Peyer's patch (tissue), 4 donors: ENCODE data around the gene PGS1. TPM values are rescaled to one million over a fixed set of nuclear protein-coding genes. Genes with fewer than 3 reads are reported as not detected.
A peak's percentile ranks its signal among the peaks of the same experiment; 100 is the strongest.

Source experiments
- DNase-seq, 3 donors: peaks; one replicate each; pipeline ENCODE4 v3.0.0-alpha.2; 2017 to 2019
- H3K27ac ChIP-seq, 4 donors: fragments of 200-600 bp; sonication (generic); one replicate each; pipeline ENCODE4 v1.5.1; 2016 to 2019
- H3K27me3 ChIP-seq, 2 donors: fragments of 200-600 bp; sonication (generic); one replicate each; pipeline ENCODE4 v1.5.1; 2019
- H3K36me3 ChIP-seq, 3 donors: fragments of 200-600 bp; sonication (generic); one replicate each; pipeline ENCODE4 v1.5.1; 2016 to 2019
- H3K4me1 ChIP-seq, 4 donors: fragments of 200-600 bp; sonication (generic); one replicate each; pipeline ENCODE4 v1.5.1; 2016 to 2019
- H3K4me3 ChIP-seq, 4 donors: fragments of 200-600 bp; sonication (generic); 1 replicate in 3 of 4; 2 replicates in 1 of 4; pipeline ENCODE4 v1.5.1; 2016 to 2019; ENCODE audit warnings: mild to moderate bottlenecking in 1 of 4
- H3K9me3 ChIP-seq, 4 donors: fragments of 200-600 bp; sonication (generic); one replicate each; pipeline ENCODE4 v1.5.1; 2016 to 2019; ENCODE audit warnings: mild to moderate bottlenecking in 1 of 4
- POLR2A ChIP-seq, 2 donors: fragments of 450-650 bp; IDR thresholded peaks; one replicate each; pipeline ENCODE4 v1.5.1; 2017; ENCODE audit warnings: antibody characterized with exemption in 2 of 2, mild to moderate bottlenecking in 2 of 2, moderate library complexity in 2 of 2
- total RNA-seq, 4 donors: library from RNA; depleted of rRNA; stranded (reverse); fragments of >200 nt; gene quantifications; one replicate each; pipeline ENCODE4 v1.1.0, GENCODE V29; 2016
- TF ChIP-seq, protein P1 (sequence below), 6 experiments: fragments of 450-650 bp in 4 of 6; fragments of 200-600 bp in 2 of 6; sonication (generic) in 1 of 6; IDR thresholded peaks; one replicate each; pipeline ENCODE4 v1.5.1; 2017 to 2019; ENCODE audit warnings: antibody characterized with exemption in 6 of 6, mild to moderate bottlenecking in 3 of 6, moderate library complexity in 1 of 6

Gene PGS1
- total RNA-seq, 4 donors from 2014 or later, result 32.4 to 149 (median 116) TPM

DNA sequence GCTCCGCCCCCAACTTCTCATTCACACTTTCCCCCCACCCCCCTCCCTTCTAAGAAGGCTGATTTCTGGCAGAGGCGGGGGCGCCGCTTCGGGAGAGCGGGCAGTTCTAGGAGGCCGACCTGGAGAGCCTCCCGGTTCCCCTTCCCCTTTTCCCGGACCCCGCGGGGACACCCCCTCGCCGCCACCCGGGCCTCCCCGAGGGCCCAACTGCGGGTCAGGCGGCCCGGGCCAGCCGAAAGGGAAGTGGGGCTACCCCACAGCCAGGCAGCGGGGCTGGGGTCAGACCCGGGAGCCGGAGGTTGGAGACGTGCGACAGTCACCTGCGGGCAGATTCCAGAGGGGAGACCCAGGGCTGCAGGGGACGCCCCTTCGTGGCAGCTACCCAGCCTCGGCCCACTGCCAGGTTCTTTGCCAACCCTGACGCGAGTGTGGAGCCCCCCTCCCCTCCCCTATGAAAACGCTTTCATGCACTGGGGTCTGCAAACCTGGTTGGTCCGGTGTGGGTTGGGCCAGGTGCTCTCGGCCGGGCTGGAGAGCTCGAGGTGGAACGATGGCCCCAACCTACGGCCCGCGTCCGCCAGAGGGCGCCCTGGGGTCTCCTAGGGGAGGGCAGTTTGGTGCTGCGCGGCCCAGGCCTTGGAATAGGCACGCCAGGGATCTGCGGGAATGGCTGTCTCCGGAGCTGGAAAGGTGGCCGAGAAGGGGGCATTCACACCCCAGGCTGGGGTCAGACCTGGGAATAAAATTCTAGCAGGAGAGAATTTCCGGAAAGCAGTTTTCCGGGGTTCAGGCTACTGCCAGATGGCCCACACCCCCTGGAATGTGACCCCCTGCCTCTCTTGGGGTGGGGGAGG, 17.9 kb upstream of the PGS1 start:
- Histone ChIP-seq H3K9me3 (no peaks in the 10 kb centered on the region), H3K4me1 (peaks cover 0 to 36% (median 24%) of the 10 kb centered on the region in 4 donors), H3K27me3 (no peaks in the 10 kb centered on the region), H3K27ac (peak overlapping the region; percentile 89 to 94 (median 90)), H3K36me3 (peaks cover 0 to 5% (median 0%) of the 10 kb centered on the region in 3 donors), H3K4me3 (peak overlapping the region; percentile 71 to 81 (median 78))
- TF ChIP-seq, protein P1, sequence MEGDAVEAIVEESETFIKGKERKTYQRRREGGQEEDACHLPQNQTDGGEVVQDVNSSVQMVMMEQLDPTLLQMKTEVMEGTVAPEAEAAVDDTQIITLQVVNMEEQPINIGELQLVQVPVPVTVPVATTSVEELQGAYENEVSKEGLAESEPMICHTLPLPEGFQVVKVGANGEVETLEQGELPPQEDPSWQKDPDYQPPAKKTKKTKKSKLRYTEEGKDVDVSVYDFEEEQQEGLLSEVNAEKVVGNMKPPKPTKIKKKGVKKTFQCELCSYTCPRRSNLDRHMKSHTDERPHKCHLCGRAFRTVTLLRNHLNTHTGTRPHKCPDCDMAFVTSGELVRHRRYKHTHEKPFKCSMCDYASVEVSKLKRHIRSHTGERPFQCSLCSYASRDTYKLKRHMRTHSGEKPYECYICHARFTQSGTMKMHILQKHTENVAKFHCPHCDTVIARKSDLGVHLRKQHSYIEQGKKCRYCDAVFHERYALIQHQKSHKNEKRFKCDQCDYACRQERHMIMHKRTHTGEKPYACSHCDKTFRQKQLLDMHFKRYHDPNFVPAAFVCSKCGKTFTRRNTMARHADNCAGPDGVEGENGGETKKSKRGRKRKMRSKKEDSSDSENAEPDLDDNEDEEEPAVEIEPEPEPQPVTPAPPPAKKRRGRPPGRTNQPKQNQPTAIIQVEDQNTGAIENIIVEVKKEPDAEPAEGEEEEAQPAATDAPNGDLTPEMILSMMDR (IDR thresholded peaks at IDR 0.05), result peak; percentile 82 to 96 (median 94)
- TF ChIP-seq POLR2A (IDR thresholded peaks at IDR 0.05), result no peak
- peak; percentile 93 to 97 (median 97) for DNase-seq

DNA sequence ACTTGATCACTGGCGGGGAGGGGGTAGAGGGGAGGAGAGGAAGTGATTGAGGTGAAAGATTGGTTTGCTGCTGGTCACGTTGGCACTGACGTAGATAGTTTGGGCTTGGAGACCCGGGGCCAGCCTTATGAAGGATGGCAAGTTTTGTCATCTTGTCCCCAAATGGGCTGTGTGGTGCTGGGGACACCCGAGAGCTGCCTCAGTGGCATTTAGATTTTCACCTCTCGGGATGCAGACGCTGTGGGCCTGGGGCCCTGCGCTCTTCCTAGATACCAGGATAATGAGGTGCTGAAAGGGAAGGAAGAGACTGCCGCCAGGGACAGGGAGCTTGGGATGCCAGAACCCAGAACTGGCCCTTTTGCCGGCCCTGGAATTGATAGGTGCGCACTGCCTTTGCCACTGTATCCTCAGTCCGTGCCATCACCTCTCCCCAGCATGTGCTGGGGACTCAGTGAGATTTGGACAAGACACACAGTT, 17.2 kb upstream of the PGS1 start:
- no peak overlapping the region for H3K4me3 ChIP-seq
- no peaks in the 10 kb centered on the region for H3K27me3 ChIP-seq

DNA sequence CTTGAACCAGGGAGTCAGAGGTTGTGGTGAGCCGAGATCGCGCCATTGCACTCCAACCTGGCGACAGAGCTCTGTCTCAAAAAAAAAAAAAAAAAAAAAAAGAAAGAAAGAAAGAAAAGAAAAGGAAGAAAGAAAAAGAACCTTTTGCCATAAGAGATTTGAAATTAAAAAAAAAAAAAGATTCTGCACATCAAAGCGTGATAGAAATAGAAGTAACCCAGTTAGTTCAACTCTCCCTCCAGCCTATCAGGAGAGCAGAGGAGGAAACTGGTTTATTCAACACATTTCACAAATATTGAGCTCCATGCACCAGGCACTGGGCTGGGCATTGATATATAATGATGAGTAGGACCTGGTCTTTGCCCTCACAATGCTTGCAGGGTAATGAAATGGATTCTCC, 16.2 kb upstream of the PGS1 start:
- H3K9me3 ChIP-seq, result no peaks in the 10 kb centered on the region
- TF ChIP-seq, protein P1 (IDR thresholded peaks at IDR 0.05), result no peak
- no peak for TF ChIP-seq POLR2A (IDR thresholded peaks at IDR 0.05)
- H3K4me3 ChIP-seq, result no peak overlapping the region
- no peaks in the 10 kb centered on the region for H3K27me3 ChIP-seq
- no peak overlapping the region for H3K27ac ChIP-seq
- H3K4me1 ChIP-seq, result peaks cover 0 to 24% (median 12%) of the 10 kb centered on the region in 4 donors
- H3K36me3 ChIP-seq, result peaks cover 0 to 5% (median 0%) of the 10 kb centered on the region in 3 donors
- no peak for DNase-seq

More for the DNA sequence above, 17.2 kb upstream of the PGS1 start:
- H3K36me3 ChIP-seq, result peaks cover 0 to 5% (median 0%) of the 10 kb centered on the region in 3 donors
- no peak for DNase-seq
- peak overlapping the region; percentile 89 to 94 (median 90) for H3K27ac ChIP-seq
- TF ChIP-seq, protein P1 (IDR thresholded peaks at IDR 0.05), result no peak
- H3K9me3 ChIP-seq, result no peaks in the 10 kb centered on the region
- H3K4me1 ChIP-seq, result peaks cover 0 to 31% (median 17%) of the 10 kb centered on the region in 4 donors

DNA sequence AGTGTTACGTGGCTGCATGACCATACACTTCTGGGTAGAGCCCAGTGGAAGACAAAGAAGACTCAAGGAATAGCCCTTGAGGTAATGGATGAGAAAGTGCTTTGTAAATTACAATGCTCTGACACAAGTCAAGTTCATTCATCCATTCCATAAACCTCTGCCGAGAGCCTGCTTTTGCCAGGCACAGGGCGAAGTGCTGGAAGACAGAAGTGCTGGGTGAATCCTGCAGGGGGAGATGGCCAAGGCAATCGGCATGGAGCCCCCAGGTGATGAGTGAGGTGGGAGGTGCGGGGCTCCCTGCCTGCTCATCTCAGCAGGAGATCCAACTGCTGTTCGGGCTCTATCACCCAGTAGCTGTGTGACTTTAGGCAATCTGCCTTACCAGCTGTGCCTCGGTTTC, 15.8 kb upstream of the PGS1 start:
- no peaks in the 10 kb centered on the region for H3K27me3 ChIP-seq
- H3K9me3 ChIP-seq, result no peaks in the 10 kb centered on the region
- peaks cover 0 to 3% (median 0%) of the 10 kb centered on the region in 3 donors for H3K36me3 ChIP-seq
- H3K27ac ChIP-seq, result no peak overlapping the region
- no peak for DNase-seq
- H3K4me3 ChIP-seq, result no peak overlapping the region
- TF ChIP-seq, protein P1 (IDR thresholded peaks at IDR 0.05), result no peak
- TF ChIP-seq POLR2A (IDR thresholded peaks at IDR 0.05), result no peak
- peaks cover 0 to 20% (median 9%) of the 10 kb centered on the region in 4 donors for H3K4me1 ChIP-seq

DNA sequence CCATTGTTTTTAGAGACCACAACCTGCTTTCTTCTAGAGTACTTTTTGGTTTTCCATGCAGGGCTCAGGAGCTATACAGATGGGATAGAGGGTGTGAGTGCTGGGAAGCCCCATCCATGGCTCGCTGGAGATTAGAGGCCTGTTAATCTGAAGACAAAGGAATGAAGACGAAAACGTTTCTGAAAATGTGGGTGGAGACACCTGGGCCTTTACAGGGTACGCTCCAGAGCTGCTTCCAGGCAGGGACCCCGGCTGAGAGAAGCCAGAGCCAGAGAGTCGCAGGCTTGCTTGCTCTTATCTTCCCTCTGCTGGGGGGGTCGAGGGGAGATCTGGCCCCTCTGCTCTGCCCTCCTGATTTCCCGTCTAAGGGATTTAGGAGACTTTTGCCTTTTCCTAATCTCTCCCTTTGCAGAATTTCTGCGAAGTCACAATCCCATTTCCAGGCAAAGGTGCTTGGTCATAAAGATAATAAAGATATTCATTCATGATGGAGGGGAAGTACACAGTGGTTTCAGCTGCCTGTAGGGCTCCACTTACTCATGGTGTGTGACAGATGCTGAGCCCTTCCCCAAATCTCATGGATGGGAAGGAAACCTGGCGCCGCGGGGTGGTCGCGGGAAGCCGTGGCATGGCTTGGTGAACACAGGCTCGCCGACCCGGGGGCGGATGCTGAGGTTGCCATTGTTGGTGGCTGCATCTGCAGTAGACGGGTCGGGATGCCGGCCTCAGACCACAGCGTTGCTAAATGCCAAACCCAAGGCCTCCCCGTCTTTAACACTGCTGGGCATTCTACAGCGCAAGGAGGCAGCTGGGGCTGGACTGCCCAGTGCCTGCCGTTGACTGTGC, 13.8 kb upstream of the PGS1 start:
- DNase-seq, result no peak
- peak overlapping the region in 1 of 4 donors; percentile 25 for H3K27ac ChIP-seq
- H3K4me3 ChIP-seq, result no peak overlapping the region
- no peaks in the 10 kb centered on the region for H3K27me3 ChIP-seq
- H3K9me3 ChIP-seq, result no peaks in the 10 kb centered on the region
- H3K36me3 ChIP-seq, result no peaks in the 10 kb centered on the region
- no peak for TF ChIP-seq POLR2A (IDR thresholded peaks at IDR 0.05)
- TF ChIP-seq, protein P1 (IDR thresholded peaks at IDR 0.05), result no peak
- H3K4me1 ChIP-seq, result peaks cover 0 to 9% (median 2%) of the 10 kb centered on the region in 4 donors
